HG03108 (cell line): Measurements from ENCODE around the gene REG3A.

Experiments
- ATAC-seq: cut with Tn5 transposase; IDR thresholded peaks from one replicate; pipeline ENCODE4 v1.9.1; 2021; ENCODE audit warnings: moderate library complexity; ENCODE audit not compliant: unreplicated experiment

Gene REG3A

DNA sequence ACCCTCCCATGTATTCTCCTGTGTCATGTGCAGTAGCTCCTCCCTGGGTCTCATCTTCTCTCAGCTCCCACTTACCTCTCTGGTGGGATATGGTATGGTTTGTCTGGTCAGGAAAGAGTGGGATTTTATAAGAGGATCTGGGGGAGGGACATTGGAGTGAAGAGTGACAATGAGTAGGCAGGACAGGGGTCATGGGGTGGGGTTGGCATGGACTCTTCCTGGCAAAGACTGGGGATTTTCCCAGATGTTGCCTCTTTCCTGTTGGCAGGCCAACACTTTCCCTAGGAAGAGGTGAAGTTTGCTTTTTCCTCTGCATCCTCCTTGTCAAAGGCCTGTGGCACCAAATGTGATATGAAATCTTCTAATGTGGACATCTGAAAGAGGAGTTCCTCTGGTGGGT lies at the start of gene REG3A:
TSS of gene REG3A (minus strand) at position 101 of the 400 bp plus-strand sequence. CDS start 348 bp downstream, outside the sequence.
- ATAC-seq: no peak

DNA sequence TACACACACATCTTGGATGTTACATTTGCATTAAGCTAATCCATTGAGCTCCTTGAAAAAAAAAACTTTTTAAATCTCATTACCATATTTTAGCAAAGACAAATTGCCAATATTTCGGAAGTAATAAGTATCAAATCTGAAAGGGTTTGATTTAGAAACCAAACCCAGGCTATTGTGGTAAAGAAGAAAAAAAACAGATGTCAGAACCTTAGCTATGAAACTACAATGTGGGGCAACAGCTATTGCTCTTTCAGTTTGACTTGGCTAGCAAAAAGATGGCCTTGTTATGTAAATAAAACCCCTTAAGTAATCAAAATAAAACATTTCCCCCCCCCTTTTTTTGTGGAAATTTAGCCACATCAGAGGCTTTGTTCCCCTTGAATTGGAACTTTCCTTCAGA lies 41.2 kb upstream of the REG3A start:
- no peak for ATAC-seq

DNA sequence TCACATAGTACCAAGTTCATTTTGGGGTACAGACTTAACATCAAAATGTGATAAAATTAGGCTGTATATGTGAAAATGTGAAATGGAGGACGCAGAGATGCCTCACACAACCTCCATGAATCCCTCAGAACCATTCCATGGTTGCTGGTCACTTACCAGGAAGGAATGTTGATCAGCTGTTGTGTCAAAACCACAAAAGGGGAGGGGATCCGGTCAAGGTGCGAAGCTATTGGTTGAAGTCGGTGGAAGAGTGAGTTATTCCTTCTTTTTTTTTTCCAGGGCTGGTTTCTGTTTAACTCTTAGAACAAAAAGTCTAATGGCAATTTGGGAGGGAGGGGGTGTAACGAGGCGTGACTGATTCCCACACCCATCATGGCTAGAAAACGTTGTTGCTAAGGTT lies 32.3 kb upstream of the REG3A start:
- no peak for ATAC-seq

DNA sequence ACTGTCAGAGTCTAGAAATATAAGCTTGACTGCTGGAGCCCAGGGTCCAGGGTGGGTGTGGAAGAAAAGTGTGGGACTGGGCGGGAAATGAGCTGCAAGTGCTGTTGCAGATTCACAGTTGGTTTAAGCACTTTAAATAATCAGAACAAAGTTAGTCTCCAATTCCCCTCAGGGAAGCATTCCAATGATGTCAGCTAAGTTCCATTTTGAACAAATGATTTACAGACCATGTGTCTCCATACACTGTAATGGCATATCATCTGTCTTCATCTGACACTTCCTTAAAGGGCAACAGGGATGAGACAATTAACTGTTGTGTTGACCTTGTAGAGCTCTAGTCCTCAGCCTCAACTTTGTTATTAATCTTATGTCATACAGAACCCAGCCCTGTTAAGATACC lies 31.5 kb upstream of the REG3A start:
- no peak for ATAC-seq

DNA sequence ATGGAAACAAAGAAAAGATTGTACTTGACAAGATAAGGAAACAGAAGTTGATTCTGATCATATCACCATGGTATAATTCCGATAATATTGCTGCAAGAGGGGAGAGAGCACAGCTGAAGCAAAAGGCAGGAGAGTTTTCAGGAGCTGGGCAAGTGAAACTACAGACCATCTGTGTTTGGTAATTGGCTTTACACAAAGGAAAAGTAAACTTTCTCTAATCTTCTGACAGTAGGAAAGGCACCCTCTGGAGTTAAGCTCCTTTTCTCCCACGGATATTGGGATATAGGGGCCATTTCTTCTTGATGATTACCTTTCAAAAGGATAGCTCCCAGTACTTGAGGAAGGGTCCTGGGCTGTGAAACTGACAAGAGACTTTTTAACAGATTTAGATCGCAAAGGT lies 29.9 kb upstream of the REG3A start:
- ATAC-seq: no peak

DNA sequence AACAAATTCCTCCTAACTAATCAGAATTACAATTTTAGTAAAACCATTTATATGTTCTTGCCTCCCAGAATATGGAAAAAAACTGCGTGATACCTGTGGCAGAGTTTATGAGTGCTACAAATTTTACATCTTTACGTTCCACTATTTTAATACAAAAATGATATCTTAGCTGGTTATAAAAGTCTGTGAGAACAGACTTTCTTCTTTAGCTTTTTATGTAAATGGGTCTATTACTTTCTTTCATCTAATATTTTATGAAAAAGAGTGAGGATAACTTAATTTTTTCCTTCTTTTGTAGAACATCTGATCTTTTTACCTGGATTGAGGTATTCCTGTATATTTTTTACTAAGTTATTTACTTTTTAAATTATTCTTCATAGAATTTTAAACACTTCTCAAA lies 22.1 kb upstream of the REG3A start:
- ATAC-seq: no peak

DNA sequence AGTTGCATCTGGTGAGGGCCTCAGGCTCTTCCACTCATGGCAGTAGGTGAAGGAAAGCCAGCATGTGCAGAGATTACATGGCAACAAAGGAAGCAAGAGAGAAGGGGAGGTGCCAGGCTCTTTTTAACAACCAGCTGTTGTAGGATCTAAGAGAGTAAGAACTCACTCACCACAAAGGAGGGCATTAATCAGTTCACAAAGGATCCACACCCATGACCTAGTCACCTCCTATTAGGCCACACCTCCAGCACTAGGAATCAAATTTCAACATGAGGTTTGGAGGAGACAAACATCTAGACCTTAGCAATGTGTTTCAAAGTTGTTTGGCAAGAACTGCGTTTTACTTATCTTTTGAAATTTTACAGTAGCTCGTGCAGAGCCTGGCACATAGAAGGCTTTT lies 20.5 kb upstream of the REG3A start:
- ATAC-seq: no peak

DNA sequence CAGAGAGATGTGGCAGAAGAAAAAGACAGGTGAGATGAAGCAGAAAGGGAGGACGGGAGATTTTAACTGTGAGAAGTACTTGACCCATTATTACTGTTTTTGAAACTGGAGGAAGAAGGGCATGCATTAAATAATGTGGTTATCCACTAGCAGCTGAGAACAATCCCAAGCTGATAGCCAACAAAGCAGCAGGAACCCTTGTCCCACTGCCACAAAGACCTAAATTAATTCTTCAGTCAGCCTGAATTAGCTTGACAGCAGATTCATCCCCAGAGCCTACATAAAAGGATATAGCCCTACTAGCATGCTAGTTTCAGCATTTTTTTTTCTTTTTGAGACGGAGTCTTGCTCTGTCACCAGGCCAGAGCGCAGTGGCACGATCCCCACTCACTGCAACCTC lies 19.5 kb upstream of the REG3A start:
- no peak for ATAC-seq

DNA sequence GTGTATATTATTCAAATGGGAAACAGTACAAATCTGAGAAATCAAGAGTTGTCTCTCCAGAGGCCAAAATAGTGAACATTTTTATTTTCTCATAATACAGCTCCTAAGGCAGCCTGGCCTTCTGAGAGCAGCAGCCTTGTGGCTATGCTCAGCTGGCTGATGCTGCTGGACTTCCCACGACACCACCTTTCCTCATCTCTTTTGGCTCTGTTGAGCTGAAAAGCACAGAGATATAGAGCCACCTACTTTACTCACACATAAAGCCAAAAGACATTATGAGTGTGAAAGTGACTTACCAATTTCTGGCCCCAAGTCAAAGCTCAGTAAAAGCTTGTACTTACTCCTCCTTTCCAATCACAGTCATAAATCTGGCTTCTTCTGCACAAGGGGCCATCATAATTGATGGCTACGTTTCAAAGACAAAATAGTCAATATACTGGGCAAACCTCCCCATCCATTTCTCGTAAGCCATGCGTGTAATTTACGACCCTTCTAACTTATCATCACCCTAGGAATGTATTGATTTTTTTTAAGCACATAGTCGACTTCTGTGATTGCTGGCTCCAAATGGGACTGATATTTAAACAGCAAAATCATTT lies 18.6 kb upstream of the REG3A start:
- no peak for ATAC-seq

DNA sequence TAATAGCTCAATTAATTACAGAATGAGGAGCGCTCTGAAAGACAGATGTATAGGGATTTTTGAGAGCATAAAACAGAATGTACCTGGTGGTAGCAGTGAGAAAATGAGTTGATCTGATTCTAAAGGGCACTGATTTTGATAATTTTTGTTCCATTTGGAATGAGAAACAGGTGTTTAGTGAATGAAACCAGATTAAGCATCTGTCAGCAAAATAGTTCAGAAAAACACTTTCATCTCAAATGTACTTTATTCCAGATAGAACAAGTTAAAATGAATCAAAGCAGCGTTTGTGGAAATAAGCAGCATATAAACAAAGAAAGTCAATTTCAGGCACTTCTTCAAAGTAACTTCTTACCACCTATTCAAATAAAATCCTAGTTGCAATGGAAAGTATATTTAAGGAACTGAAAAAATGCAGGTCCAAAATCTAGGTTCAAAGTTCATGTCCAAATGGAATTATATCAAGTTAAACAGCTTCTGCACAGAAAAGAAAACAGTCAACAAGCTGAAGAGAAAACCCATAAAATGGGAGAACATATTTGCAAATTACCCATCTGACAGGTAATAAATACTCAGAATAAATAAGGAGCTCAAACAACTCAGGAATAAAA lies 11.9 kb upstream of the REG3A start:
- no peak for ATAC-seq

DNA sequence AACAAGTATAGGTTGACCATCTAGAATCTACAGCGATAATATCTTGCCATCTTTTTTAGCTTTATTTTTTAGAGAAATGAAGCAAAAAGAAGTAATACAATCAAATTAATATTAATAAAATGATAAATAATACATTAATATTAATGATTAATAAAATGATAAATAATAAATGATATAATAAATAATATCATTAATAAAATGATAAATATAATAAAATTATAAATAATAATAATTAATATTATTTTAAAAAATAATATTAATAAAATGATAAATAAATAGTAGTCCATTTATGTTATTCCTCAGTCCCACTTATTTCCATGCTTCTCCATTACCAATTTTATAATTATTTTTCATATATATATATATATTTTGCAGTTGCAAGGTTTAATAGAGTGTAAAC lies 3.2 kb upstream of the REG3A start:
- ATAC-seq: no peak

DNA sequence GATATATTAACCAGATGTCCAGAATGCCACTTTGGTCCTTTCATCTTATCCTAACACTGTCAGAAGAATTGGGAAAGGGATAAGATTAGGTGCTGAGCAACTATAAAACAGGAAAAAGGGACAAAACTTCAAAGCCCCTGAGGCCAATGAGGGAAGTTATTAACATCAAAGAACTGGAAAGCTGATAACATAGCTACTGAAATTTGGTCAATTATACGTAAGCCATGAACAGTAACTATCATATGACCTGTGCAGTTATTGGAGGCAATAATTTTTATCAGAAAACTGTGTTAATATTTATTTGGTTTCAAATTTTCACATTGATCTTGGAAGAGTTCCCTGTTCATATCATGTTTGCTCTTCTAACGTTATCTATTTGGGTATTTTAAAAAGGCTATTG lies 2.6 kb upstream of the REG3A start:
- ATAC-seq: no peak

DNA sequence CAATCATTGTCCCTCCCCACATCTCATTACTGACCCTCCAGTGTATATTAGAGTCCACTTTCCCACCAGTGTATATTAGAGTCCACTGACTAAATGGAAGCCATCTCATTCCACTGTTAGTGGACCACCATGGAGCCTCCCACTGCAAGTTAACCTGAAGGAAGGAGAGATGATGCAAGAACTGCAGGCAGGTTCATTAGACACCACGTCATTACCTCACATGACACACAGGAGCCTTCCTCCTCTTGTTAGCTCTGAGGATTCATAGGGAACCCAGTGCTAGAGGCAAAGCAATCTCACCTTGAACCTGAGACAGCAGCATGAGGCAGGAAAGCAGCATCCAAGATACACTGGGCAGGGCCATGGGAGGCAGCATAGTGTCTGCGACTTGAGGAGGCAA lies 523 bp downstream of the REG3A start:
- ATAC-seq: no peak

DNA sequence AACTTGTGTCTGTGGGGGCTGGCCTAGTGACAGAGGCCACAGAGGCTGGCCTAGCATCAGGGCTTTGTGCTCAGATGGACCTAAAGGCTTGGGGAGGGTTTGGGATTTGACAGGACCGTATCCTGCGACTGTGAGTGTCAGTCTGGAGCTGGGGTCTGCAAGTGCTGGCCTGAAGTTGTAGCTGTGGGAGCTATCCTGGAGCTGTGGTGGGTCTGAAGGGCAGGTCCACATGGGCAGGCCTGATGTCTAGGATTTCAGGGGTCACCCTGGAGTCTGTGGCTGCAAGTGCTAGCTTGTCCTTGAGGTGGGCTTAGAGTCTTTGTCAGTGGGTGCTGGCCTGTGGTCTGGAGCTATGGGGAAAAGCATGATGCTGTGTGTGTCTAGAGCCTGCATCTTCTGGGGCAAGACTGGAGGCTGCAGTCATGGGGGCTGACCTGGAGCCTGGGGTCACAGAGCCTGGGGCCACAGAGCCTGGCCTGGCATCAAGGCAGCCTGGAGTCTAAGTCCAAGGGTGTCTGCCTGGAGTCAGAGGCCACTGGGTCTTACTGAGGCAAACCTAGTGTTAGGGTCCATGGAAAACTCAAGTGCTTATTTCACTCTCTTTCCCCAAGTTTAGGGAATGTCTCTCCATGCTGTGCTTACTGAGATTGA lies 3.6 kb downstream of the REG3A start:
- no peak for ATAC-seq

DNA sequence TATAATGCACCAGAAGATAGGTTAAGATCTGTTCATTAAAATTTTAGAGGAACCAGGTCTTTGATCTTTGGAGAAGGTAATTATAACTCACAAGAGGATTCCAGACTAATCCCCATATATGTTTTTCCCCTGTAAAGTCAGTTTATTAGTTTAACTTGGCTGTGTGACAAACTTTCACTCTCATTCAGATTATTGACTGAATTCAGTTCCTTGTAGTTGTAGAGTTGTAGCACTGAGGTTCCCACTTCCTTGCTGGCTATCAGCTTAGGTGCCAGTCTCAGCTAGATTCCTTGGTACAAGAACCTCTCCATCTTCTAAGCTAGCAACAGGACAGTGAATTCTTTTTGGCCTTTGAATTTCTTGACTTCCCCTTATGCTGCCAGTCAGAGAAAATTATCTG lies 20.1 kb downstream of the REG3A start:
- no peak for ATAC-seq

DNA sequence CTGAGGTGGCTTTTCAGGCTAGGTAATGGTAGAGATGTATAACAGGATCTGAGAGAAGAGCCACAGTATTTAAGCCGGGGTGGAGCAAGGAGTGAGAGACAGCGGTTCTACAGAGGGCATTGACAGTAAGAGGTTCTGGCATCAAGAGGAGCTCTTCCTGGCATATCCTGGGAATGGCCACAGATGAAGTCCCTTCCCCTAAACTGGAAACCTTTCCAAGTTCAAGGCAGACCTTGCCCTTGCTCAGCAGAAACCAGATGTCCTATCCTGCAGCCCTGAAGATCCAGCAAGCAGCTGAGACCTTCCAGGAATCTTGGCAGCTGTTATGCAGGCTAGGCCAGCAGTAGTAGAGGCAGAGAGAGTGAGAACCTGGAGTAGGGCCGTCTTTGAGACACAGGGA lies 21.2 kb downstream of the REG3A start:
- ATAC-seq: no peak

DNA sequence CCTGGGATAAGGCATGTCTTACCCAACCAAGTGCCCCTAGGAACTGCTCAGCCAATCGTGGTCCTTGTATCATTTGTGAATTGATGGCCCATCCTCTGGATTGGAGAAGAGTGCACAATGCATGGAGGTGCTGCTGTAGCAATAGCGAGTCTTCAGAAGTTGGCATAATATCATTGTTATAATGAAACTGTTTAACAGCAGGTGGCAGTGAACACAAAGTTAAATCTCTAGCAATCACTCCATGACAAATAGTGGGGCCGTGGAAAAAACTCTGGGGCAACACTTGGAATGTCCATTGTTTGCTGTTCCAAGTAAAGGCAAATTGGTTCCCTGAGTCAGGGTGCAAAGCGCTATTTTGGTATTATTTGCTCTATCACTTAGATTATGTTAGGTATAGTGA lies 27.9 kb downstream of the REG3A start:
- ATAC-seq: no peak

DNA sequence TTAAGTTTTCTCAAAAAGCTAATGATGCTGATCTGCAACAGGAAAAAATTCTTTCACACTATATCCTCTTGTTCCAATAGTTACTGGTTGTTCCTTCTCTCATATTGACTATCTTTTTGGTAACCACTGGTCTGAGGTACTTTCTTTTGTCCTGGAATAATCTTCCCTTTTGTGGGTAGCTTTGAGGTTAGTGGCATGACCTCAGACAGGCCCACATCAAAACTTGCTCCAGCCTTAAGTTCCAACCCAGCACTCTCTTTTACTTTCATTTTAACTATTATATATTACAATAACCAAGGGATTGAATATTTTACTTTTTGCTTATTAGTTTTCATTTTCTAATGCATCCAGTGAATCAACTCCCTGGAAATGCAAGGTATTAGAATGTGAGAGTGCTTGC lies 29.7 kb downstream of the REG3A start:
- ATAC-seq: no peak

DNA sequence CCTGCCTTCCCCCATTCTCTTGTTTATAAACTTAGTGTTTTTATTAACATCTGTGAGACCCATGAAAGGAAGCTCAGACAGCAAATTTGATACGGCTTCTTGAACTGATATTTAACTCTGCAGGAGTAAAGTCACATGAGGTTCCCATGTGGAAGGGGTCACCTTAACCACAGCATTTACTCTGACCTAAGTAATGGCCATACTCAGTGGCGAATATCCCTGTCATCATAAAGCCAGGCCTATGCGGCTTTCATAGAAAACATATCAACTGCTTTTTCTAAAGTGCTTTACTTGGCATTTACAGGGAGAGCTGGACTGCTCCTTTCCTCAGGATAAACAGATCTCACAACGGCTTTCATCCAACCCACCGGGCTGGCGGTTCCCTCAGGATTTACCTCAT lies 30.3 kb downstream of the REG3A start:
- no peak for ATAC-seq

DNA sequence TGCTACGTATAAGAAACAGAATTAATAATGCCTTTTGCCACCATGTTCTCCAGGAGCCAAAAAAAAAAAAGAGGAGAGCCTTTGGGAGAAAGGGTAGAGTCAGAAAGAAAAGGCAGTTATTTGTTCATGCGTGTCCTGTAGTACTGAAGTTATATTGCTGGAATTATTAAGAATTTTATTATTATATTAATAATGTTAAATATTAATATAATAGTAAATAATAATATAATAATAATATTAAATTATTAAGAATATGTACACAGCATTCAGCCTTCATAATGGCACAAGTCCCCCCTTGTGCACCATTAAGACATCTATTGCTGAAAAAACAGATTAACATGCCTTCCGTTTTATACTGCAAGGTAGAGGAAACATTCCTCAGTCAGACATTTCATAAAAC lies 31.1 kb downstream of the REG3A start:
- ATAC-seq: no peak

DNA sequence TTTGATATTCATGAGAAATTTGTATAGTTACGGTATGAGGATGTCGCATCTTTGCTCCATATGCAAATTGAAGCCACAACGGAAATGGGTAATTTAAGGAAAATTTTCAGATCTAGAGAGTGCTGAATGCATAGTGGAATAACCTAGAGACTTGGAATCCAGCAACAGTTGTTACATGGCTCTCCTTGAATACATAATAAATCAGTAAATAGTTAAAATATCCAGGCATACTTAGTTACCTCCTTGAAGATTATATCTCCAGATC lies 33.9 kb downstream of the REG3A start:
- no peak for ATAC-seq

DNA sequence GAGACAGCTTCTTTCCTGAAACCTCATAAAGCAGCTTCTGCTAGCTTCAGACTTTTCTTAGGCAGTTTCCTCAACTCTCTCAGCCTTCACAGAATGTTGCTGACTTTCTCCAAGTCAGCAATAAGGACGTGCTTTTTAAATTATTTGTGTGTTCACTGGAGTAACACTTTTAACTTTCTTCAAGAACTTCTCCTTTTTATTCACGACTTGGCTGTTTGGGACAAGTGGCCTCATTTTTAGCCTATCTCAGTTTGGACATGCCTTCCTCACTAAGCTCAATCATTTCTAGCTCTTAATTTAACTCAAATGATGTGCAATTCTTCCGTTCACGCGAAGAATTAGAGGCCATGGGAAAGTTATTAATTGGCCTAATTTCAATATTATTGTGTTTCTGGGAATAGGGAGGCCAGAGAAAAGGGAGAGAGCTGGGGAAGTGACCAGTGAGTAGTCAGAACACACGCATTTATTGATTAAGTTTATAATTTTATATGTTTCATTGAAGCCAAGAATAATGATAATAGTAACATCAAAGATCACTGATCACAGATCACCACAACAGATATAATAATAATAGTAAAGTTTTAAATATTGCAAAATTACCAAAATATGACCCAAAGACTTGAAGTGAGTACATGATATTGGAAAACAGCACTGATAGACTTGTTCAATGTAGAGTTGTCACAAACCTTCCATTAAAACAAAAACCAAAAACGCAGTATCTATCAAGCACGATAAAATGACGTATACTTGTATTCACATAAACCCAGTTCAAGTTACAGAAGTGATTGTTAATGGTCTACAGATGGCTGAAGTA lies 34.4 kb downstream of the REG3A start:
- no peak for ATAC-seq
